Stimulated activated naive B cell treated with anti-CD40 and anti-IgM and Interleukin-4, amounts not matched to agents 10 μg/mL and 1 μg/mL and 100 μg/mL, for 72 hours (primary cell): ENCODE results near the gene KRT39.
A peak's percentile ranks its signal among the peaks of the same experiment; 100 is the strongest.
"Not testable (repeated sequence)": the region's sequence is repeated elsewhere in the genome, so short reads cannot be mapped to it uniquely, and the experiment has no call there.

Experiments used
- ATAC-seq, 2 donors: fragments of 150-1000 bp; cut with Tn5 transposase; replicated peaks; 2 replicates each; pipeline ENCODE4 v1.10.0; 2021; ENCODE audit warnings: moderate library complexity in 1 of 2
- DNase-seq: peaks from one replicate; pipeline ENCODE4 v3.0.0; 2021
- H3K27ac Mint-ChIP-seq: one replicate; pipeline ENCODE4 v1.8.0; 2022; ENCODE audit warnings: mild to moderate bottlenecking, mixed read lengths
- H3K27me3 Mint-ChIP-seq, 2 donors: one replicate each; pipeline ENCODE4 v1.8.0; 2022; ENCODE audit warnings: mixed read lengths in 2 of 2
- H3K36me3 Mint-ChIP-seq, 2 donors: one replicate each; pipeline ENCODE4 v1.8.0; 2022; ENCODE audit warnings: mixed read lengths in 2 of 2, mild to moderate bottlenecking in 1 of 2
- H3K4me1 Mint-ChIP-seq, 2 donors: one replicate each; pipeline ENCODE4 v1.8.0; 2022; ENCODE audit warnings: mixed read lengths in 2 of 2, mild to moderate bottlenecking in 1 of 2
- H3K4me3 Mint-ChIP-seq, 2 donors: one replicate each; pipeline ENCODE4 v1.8.0; 2022; ENCODE audit warnings: mild to moderate bottlenecking in 2 of 2, mixed read lengths in 2 of 2, moderate library complexity in 1 of 2
- H3K9me3 Mint-ChIP-seq, 2 donors: one replicate each; pipeline ENCODE4 v1.8.0; 2022; ENCODE audit warnings: mixed read lengths in 2 of 2, mild to moderate bottlenecking in 1 of 2

Gene KRT39

DNA sequence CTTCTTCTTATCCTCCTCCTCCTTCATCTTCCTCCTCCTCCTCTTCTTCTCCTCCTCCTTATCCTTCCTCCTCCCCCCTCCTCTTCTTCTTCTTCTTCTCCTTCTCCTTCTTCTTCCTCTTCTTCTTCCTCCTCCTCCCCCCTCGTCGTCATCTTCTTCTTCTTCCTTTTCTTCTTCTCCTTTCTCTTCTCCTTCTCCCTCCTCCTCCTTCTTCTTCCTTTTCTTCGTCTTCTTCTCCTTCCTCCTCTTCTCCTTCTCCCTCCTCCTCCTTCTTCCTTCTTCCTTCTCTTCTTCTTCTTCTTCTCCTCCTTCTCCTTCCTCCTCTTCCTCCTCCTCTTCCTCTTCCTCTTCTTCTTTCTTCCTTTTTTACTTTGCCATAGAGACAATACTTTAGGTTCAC, 24.2 kb downstream of the KRT39 start:
- Mint-ChIP-seq H3K9me3 (peaks cover 3 to 6% of the 10 kb centered on the region in 2 donors), H3K4me1 (peaks cover 0 to under 1% of the 10 kb centered on the region in 2 donors), H3K4me3 (no peak overlapping the region), H3K36me3 (peaks cover 0 to 1% of the 10 kb centered on the region in 2 donors), H3K27ac (no peak overlapping the region), H3K27me3 (peaks cover 35 to 73% of the 10 kb centered on the region in 2 donors)
- ATAC-seq (no peak), DNase-seq (no peak)

DNA sequence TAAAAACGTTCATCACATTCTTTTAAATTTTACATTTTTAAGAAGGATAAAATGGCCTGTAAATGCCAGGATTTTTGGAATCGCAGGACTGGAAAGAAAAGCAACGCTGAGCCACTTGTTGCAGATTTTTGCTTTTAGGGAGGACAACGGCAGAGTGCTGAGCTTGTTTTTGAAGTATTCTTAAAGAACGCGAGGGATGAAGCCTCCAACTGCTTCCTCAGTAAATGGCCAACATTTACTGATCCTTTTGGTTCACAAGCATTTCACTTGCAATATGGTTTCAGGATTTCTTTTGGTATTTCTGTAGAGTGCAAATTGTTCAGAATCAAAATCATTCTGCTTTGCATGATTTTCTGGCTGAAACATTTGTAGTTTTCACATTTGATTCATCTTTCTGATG, 26.5 kb downstream of the KRT39 start:
- Mint-ChIP-seq H3K27ac (no peak overlapping the region), H3K4me1 (peaks cover 0 to 4% of the 10 kb centered on the region in 2 donors), H3K9me3 (peaks cover 3 to 6% of the 10 kb centered on the region in 2 donors), H3K27me3 (peaks cover 21 to 69% of the 10 kb centered on the region in 2 donors), H3K36me3 (peaks cover 0 to 1% of the 10 kb centered on the region in 2 donors), H3K4me3 (no peak overlapping the region)
- ATAC-seq (no peak), DNase-seq (no peak)

DNA sequence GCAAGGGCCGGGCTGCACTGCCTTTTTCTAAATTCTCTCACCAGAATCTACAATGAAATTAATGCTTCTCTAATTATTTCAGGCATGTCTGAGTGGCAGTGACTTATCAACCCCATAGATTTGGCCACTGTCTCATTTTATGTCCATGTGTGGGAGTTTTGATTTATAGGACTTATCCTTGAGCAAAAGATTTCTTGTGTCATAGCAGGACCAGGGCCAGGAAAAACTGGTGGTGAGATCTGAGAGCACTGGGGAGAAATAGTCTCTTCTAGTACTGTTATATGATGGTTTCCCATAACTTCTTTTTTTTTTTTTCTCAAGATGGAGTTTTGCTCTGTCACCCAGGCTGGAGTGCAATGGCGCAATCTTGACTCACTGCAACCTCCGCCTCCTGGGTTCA, 27.8 kb downstream of the KRT39 start:
- ATAC-seq (no peak), DNase-seq (no peak)
- H3K9me3 Mint-ChIP-seq: peaks cover 3 to 6% of the 10 kb centered on the region in 2 donors
- no peak overlapping the region for H3K4me3 Mint-ChIP-seq
- peaks cover 0 to 4% of the 10 kb centered on the region in 2 donors for H3K4me1 Mint-ChIP-seq
- H3K36me3 Mint-ChIP-seq: peaks cover 0 to 1% of the 10 kb centered on the region in 2 donors
- H3K27me3 Mint-ChIP-seq: peaks cover 22 to 62% of the 10 kb centered on the region in 2 donors
- no peak overlapping the region for H3K27ac Mint-ChIP-seq

DNA sequence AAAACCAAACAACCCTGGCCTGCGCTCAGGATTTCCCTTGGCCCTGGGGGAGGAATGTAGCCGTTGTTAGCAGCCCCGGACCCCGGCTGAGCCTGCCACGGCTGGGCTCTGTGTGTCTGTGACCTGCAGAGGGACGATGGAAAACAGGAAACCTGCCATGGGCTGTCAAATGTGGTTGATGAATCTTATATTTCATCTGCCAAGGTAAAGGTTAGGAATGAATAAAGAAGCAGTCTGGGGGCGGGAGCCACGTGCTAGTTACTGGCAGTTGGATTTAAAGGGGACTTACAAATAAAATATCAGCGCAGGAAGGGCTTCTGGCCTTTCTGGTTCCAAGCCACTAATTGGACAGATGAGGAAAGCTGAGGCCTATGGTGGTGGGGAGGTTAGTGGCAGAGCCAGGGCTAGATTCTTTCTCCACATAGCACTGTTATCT, 29.3 kb downstream of the KRT39 start, which contains the start of gene KRT23:
KRT23 (minus strand) TSS at position 263 of the 436 bp plus-strand sequence. CDS start 1,043 bp downstream, outside the sequence.
- ATAC-seq: no peak
- H3K27me3 Mint-ChIP-seq: peaks cover 14 to 49% of the 10 kb centered on the region in 2 donors
- no peaks in the 10 kb centered on the region for H3K36me3 Mint-ChIP-seq
- H3K27ac Mint-ChIP-seq: no peak within 1 kb of the TSS
- DNase-seq: no peak
- no peak within 1 kb of the TSS for H3K4me3 Mint-ChIP-seq
- H3K4me1 Mint-ChIP-seq: peaks cover 0 to 4% of the 10 kb centered on the region in 2 donors
- H3K9me3 Mint-ChIP-seq: no peaks in the 10 kb centered on the region

DNA sequence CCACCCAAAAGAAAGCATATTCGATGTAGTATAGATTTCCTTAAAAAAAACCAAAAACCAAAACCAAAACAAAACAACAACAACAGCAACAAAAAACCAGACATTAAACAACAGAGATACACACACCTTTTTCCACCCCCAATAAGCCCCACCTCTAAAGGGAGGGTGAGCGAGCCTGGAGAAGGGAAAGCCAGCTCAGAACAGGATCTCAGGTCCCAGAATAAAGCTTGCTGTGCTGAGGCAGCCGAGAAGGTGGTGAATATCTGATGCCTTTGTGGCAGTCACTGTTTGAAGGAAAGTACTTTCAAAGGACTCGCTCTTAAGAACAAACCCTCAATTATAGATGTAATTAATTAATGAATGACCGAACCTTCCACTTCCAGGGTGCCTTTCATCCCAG, 29.8 kb downstream of the KRT39 start:
- ATAC-seq (no peak), DNase-seq (no peak)

DNA sequence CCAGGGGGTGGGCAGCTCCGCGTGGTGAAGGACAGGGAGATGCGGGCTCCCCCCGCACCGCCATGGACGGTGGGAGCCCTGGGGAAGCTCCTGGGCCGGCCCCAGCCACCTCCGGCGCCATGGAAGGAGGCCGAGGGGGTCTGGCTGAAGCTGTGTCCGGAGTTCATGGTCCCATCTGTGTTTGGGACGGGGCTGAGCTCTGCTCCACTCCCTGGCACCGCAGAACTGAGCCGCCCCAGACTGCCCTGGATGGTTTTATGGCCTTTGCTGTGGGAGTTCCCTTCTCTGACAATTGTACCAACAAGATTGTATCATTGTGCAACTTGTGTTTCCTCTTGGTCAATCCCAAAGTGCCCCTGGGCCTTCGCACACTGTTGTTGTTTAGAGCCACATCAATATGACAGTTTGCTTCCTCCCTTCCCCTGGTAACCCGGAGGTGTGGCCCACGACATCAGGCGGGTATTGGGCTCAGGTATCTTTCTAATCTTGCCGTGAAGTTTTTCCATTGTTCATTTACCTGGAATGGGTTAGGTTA, 30.2 kb downstream of the KRT39 start:
- H3K4me3 Mint-ChIP-seq: no peak overlapping the region
- H3K9me3 Mint-ChIP-seq: no peaks in the 10 kb centered on the region
- peaks cover 14 to 44% of the 10 kb centered on the region in 2 donors for H3K27me3 Mint-ChIP-seq
- no peak for ATAC-seq
- H3K36me3 Mint-ChIP-seq: no peaks in the 10 kb centered on the region
- DNase-seq: no peak
- H3K27ac Mint-ChIP-seq: no peak overlapping the region
- peaks cover 0 to 4% of the 10 kb centered on the region in 2 donors for H3K4me1 Mint-ChIP-seq

More for the DNA sequence above, 29.8 kb downstream of the KRT39 start:
- Mint-ChIP-seq H3K4me1 (peaks cover 0 to 4% of the 10 kb centered on the region in 2 donors), H3K27me3 (peaks cover 14 to 45% of the 10 kb centered on the region in 2 donors), H3K27ac (no peak overlapping the region), H3K36me3 (no peaks in the 10 kb centered on the region), H3K9me3 (no peaks in the 10 kb centered on the region), H3K4me3 (no peak overlapping the region)

DNA sequence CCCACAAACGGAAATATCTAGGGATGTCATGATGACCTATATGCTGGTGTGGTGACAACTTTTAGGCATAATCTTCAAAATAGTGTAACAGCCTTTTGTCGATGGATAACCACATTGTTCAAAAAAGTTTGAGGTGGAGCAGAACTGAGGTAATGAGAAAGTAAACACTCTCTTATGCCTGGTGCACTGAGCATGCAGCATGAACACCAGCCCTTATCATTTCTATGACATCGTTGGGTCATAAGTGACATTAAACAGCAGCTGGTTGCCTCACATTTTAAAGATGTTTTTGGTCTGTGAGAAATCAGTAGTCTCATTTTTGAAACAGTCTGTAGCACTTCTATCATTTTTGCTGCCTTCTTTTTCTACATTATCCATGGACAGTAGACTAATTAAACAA, 31.1 kb downstream of the KRT39 start:
- Mint-ChIP-seq H3K36me3 (no peaks in the 10 kb centered on the region), H3K4me3 (no peak overlapping the region), H3K9me3 (no peaks in the 10 kb centered on the region), H3K27ac (no peak overlapping the region), H3K4me1 (peaks cover 0 to 4% of the 10 kb centered on the region in 2 donors), H3K27me3 (peaks cover 14 to 44% of the 10 kb centered on the region in 2 donors)
- DNase-seq: no peak
- ATAC-seq: no peak

DNA sequence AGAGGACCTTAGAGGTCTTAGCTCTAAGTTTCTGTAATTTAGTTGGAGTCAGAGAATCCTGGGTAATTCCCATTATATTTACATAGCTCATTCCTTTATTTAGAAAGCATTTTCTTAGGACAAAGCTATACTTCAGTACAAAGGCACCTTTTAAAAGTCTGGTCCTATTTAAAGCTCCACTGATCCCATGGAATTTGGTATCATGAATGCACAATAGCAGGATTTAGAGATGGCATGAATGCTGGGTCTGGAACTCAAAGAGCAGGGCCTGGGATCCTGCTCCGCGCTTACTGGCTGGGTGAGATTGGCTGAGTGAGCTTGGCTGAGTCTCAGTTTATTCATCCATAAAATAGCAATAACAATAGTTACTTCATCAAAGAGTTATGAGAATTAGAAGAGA, 34.1 kb downstream of the KRT39 start:
- no peak overlapping the region for H3K27ac Mint-ChIP-seq
- DNase-seq (no peak), ATAC-seq (no peak)
- H3K4me1 Mint-ChIP-seq: peaks cover 0 to 4% of the 10 kb centered on the region in 2 donors
- H3K9me3 Mint-ChIP-seq: no peaks in the 10 kb centered on the region
- peaks cover 16 to 35% of the 10 kb centered on the region in 2 donors for H3K27me3 Mint-ChIP-seq
- H3K36me3 Mint-ChIP-seq: no peaks in the 10 kb centered on the region
- H3K4me3 Mint-ChIP-seq: no peak overlapping the region

DNA sequence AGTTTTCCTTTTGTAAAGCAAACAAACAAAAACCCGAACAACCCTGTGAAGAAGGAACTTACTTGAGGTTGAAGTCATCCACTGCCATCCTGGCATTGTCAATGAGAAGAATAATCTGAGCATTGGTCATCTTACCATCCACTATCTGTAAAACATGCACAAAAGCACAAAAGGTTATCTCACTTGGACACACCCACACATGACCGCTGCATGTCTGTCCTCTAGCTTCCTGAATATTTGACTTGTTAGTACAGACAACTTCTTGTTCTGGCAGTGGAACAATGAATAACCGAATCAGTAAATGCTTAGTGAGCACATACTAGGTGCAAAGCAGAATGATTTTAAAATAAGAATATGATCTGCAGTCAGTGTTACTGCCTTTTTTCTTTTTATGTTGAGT, 35.4 kb downstream of the KRT39 start:
- DNase-seq: no peak
- Mint-ChIP-seq H3K4me1 (no peaks in the 10 kb centered on the region), H3K9me3 (no peaks in the 10 kb centered on the region), H3K36me3 (no peaks in the 10 kb centered on the region), H3K27ac (no peak overlapping the region), H3K27me3 (peaks cover 23 to 35% of the 10 kb centered on the region in 2 donors), H3K4me3 (no peak overlapping the region)
- ATAC-seq: no peak

DNA sequence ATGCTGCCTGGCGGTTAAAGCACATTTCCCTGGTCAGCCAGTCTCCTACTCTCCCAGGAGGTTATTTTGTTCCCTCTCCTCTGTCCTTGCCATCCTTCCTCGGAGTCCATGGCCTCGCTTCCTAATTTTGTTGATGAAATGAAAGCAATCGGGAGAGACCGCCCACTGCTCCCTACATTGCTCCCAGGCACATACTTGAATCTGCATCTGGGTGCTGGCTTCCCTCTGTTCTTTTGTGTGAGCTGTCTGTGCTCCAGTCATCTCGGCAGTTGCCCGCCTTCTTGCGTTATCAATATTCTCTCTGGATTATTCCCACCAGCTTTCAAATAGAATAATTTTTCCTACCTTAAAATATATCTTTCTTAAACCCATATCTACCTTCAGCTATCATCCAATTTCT, 40.4 kb downstream of the KRT39 start:
- Mint-ChIP-seq H3K36me3 (no peaks in the 10 kb centered on the region), H3K27ac (no peak overlapping the region), H3K9me3 (no peaks in the 10 kb centered on the region), H3K4me3 (no peak overlapping the region), H3K27me3 (peaks cover 26 to 45% of the 10 kb centered on the region in 2 donors), H3K4me1 (no peaks in the 10 kb centered on the region)
- ATAC-seq (no peak), DNase-seq (no peak)

DNA sequence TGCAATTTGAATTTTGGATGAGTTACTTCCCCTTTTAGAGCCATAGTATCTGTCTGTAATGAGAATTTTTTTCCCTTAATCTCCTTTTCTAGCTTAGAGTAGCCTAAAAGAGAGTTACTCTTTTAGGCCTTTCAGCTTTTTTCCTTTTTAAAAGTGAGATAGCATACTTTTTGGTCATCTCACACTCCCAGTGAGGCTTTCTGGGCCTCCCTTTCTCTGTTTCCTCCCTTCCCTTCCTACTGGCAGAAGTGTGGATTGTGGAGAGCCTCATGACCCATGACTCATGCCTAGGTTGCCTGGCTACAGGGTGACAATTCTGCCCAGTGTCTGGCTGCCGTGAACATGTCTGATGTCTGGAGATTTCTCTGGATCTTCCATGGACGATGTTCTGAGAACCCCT, 44.5 kb downstream of the KRT39 start:
- Mint-ChIP-seq H3K27ac (no peak overlapping the region), H3K9me3 (no peaks in the 10 kb centered on the region)

DNA sequence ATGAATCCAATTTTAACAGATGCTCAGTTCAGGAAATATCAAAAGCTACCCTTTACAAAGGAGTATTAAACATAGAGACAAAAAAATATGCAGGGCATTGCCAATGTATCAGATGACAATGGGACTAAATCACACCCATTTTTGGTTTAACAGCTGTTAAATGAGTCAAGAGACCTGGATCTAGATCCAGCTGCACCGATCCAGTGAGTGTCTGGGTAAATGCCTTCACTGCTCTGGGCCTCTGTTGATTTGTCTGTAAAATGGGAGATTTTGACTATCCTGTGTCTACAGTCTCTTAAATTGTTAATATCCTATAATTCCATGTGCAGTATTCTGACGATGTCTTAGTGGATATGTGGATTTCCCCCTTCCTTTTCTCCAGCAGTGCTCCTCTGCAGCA, 45.7 kb downstream of the KRT39 start:
- H3K36me3 Mint-ChIP-seq: no peaks in the 10 kb centered on the region
- DNase-seq: no peak
- peaks cover 0 to 3% of the 10 kb centered on the region in 2 donors for H3K4me1 Mint-ChIP-seq
- H3K4me3 Mint-ChIP-seq: no peak overlapping the region
- ATAC-seq: no peak
- H3K27ac Mint-ChIP-seq: no peak overlapping the region
- H3K27me3 Mint-ChIP-seq: peaks cover 18 to 26% of the 10 kb centered on the region in 2 donors
- H3K9me3 Mint-ChIP-seq: no peaks in the 10 kb centered on the region

More for the DNA sequence above, 44.5 kb downstream of the KRT39 start:
- Mint-ChIP-seq H3K4me1 (no peaks in the 10 kb centered on the region), H3K36me3 (no peaks in the 10 kb centered on the region), H3K27me3 (peaks cover 29 to 38% of the 10 kb centered on the region in 2 donors), H3K4me3 (no peak overlapping the region)
- no peak for DNase-seq
- no peak for ATAC-seq

DNA sequence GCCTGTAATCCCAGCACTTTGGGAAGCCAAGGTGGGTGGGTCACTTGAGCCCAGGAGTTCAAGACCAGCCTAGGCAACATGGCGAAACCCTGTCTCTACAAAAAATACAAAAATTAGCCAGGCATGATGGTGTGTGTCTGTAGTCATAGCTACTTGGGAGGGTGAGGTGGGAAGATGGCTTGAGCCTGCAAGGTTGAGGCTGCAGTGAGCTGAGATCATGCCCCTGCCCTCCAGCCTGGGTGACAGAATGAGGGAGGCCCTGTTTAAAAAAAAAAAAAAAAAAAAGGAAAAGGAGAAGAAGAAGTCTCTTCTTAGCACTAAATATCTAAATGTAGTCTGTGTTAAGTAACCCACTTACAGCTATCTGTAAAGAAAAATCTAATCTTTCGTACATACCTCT, 49.6 kb downstream of the KRT39 start:
- H3K27ac Mint-ChIP-seq, ATAC-seq, H3K9me3 Mint-ChIP-seq, H3K36me3 Mint-ChIP-seq, H3K4me3 Mint-ChIP-seq, DNase-seq: not testable (repeated sequence)
- H3K27me3 Mint-ChIP-seq: peaks cover 9 to 16% of the 10 kb centered on the region in 2 donors
- H3K4me1 Mint-ChIP-seq: peaks cover 9 to 16% of the 10 kb centered on the region in 2 donors

DNA sequence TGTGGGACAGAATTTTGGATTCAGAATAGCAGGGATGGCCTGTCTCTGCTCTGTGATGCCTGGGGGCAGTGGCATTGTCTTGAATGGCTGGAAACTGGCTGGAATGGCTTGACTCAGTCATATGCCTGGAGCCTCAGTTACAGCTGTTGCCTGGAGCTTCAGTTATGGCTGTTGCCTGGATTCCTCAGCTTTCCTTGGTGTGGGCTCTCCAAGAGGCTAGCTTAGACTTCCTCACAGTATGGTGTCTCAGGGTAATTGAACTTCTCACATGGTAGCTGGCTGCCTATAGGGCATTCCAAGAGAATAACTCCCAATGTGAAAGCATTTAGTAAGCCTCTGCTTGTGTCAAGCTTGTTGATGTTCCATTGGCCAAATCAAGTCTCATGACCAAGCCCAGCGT, 50.4 kb downstream of the KRT39 start:
- ATAC-seq (peak in 1 of 2 donors; percentile 1), DNase-seq (no peak)
- Mint-ChIP-seq H3K27me3 (peaks cover 8 to 12% of the 10 kb centered on the region in 2 donors), H3K27ac (no peak overlapping the region), H3K9me3 (no peaks in the 10 kb centered on the region), H3K36me3 (no peaks in the 10 kb centered on the region), H3K4me3 (no peak overlapping the region), H3K4me1 (peaks cover 12 to 16% of the 10 kb centered on the region in 2 donors)

DNA sequence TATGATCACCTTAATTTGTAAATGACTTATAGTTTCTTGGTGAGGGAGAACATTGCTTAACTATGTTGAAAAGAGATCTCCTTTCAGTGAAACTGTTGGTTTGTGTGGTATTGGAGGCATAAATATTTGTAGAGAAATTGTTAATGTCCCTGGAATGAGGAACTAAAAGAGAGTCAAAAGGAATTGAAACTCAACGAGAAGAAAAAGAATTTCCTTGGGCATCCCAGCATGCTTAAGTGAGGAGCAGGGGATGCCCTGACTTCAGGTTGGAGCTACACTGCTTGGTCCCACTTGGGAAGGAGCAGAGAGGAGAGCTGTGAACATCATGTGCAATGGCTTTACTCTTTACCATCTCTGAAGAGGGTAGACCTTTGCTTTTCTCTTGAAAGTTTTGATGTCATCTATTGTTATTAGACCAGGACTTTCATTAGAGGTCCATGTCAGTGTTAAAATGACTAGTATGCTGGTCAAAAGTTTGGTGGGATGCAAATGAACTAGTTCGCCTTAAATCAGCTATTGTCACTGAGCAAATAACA, 51.0 kb downstream of the KRT39 start:
- ATAC-seq (peak; percentile 70 to 80), DNase-seq (peak; percentile 6)
- Mint-ChIP-seq H3K4me3 (no peak overlapping the region), H3K36me3 (no peaks in the 10 kb centered on the region), H3K27me3 (peaks cover 6 to 17% of the 10 kb centered on the region in 2 donors), H3K4me1 (peaks cover 12 to 16% of the 10 kb centered on the region in 2 donors), H3K27ac (no peak overlapping the region), H3K9me3 (no peaks in the 10 kb centered on the region)
